Measurements from ENCODE around the gene TRIP13.

The TRIP13 gene

GRCh38 chr5:948472-949274, 56.0 kb downstream of the TRIP13 start:
- no peak for TF ChIP-seq SIN3A (IDR thresholded peaks at IDR 0.05; ENCODE audit: borderline replicate concordance, insufficient read depth, low read length)
- no peak for TF ChIP-seq POLR2AphosphoS5 (IDR thresholded peaks at IDR 0.05; ENCODE audit: low read depth, low read length)
- TF ChIP-seq, protein P1, sequence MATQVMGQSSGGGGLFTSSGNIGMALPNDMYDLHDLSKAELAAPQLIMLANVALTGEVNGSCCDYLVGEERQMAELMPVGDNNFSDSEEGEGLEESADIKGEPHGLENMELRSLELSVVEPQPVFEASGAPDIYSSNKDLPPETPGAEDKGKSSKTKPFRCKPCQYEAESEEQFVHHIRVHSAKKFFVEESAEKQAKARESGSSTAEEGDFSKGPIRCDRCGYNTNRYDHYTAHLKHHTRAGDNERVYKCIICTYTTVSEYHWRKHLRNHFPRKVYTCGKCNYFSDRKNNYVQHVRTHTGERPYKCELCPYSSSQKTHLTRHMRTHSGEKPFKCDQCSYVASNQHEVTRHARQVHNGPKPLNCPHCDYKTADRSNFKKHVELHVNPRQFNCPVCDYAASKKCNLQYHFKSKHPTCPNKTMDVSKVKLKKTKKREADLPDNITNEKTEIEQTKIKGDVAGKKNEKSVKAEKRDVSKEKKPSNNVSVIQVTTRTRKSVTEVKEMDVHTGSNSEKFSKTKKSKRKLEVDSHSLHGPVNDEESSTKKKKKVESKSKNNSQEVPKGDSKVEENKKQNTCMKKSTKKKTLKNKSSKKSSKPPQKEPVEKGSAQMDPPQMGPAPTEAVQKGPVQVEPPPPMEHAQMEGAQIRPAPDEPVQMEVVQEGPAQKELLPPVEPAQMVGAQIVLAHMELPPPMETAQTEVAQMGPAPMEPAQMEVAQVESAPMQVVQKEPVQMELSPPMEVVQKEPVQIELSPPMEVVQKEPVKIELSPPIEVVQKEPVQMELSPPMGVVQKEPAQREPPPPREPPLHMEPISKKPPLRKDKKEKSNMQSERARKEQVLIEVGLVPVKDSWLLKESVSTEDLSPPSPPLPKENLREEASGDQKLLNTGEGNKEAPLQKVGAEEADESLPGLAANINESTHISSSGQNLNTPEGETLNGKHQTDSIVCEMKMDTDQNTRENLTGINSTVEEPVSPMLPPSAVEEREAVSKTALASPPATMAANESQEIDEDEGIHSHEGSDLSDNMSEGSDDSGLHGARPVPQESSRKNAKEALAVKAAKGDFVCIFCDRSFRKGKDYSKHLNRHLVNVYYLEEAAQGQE (IDR thresholded peaks at IDR 0.05; ENCODE audit: insufficient read depth in 1 of 2, low read depth in 2 of 2, low read length in 2 of 2): no peak
- TF ChIP-seq FOXP2 (optimal IDR thresholded peaks at IDR 0.05; ENCODE audit: borderline replicate concordance, extremely low read depth, extremely low read length, insufficient read depth): no peak
- no peak for TF ChIP-seq TAF1 (IDR thresholded peaks at IDR 0.05; ENCODE audit: borderline replicate concordance, insufficient read depth, low read length)

GRCh38 chr5:949275-949543, 56.5 kb downstream of the TRIP13 start:
- no peak for TF ChIP-seq TAF1 (IDR thresholded peaks at IDR 0.05; ENCODE audit: borderline replicate concordance, insufficient read depth, low read length)
- no peak for TF ChIP-seq FOXP2 (optimal IDR thresholded peaks at IDR 0.05; ENCODE audit: borderline replicate concordance, extremely low read depth, extremely low read length, insufficient read depth)
- no peak for TF ChIP-seq SIN3A (IDR thresholded peaks at IDR 0.05; ENCODE audit: borderline replicate concordance, insufficient read depth, low read length)
- TF ChIP-seq, protein P1 (IDR thresholded peaks at IDR 0.05; ENCODE audit: insufficient read depth in 1 of 2, low read depth in 2 of 2, low read length in 2 of 2): no peak
- no peak for TF ChIP-seq POLR2AphosphoS5 (IDR thresholded peaks at IDR 0.05; ENCODE audit: low read depth, low read length)

GRCh38 chr5:949815-950560, 57.3 kb downstream of the TRIP13 start:
- TF ChIP-seq SIN3A (IDR thresholded peaks at IDR 0.05; ENCODE audit: borderline replicate concordance, insufficient read depth, low read length): no peak
- TF ChIP-seq, protein P1 (IDR thresholded peaks at IDR 0.05; ENCODE audit: insufficient read depth in 1 of 2, low read depth in 2 of 2, low read length in 2 of 2): no peak
- no peak for TF ChIP-seq TAF1 (IDR thresholded peaks at IDR 0.05; ENCODE audit: borderline replicate concordance, insufficient read depth, low read length)
- no peak for TF ChIP-seq FOXP2 (optimal IDR thresholded peaks at IDR 0.05; ENCODE audit: borderline replicate concordance, extremely low read depth, extremely low read length, insufficient read depth)
- no peak for TF ChIP-seq POLR2AphosphoS5 (IDR thresholded peaks at IDR 0.05; ENCODE audit: low read depth, low read length)

GRCh38 chr5:951940-952596, 59.4 kb downstream of the TRIP13 start:
- TF ChIP-seq POLR2AphosphoS5 (IDR thresholded peaks at IDR 0.05; ENCODE audit: low read depth, low read length) (no peak), SIN3A (IDR thresholded peaks at IDR 0.05; ENCODE audit: borderline replicate concordance, insufficient read depth, low read length) (no peak), FOXP2 (optimal IDR thresholded peaks at IDR 0.05; ENCODE audit: borderline replicate concordance, extremely low read depth, extremely low read length, insufficient read depth) (no peak), TAF1 (IDR thresholded peaks at IDR 0.05; ENCODE audit: borderline replicate concordance, insufficient read depth, low read length) (no peak)
- TF ChIP-seq, protein P1 (IDR thresholded peaks at IDR 0.05; ENCODE audit: insufficient read depth in 1 of 2, low read depth in 2 of 2, low read length in 2 of 2): no peak

All from PFSK-1 (cell line).